DMS 273 (cell line): ENCODE results near the gene PDZD4.

Source experiments
- DNase-seq: peaks from one replicate; lab custom pipeline; 2025; ENCODE audit not compliant: unreplicated experiment; lab: John Stamatoyannopoulos, UW

PDZD4 gene

GRCh38 chrX:153763989-153764755 is 66.2 kb downstream of the PDZD4 start, which contains the start of gene PLXNB3:
TSS of gene PLXNB3 (plus strand) at chrX:153764249. CDS start at chrX:153765536, 1,287 bp downstream.
- peak; percentile 95 for DNase-seq

- no peak for DNase-seq
These were observed 66.9 kb downstream of the PDZD4 start for GRCh38 chrX:153763298-153763932.

- DNase-seq = no peak
These were observed 67.6 kb downstream of the PDZD4 start for GRCh38 chrX:153762626-153763173.

- DNase-seq = no peak
These were observed 68.5 kb downstream of the PDZD4 start for GRCh38 chrX:153761863-153762262.

- no peak for DNase-seq
These were observed 75.2 kb downstream of the PDZD4 start for GRCh38 chrX:153755136-153755535.
